Astrocyte (in vitro differentiated cells and primary cell): Measurements from ENCODE around the gene ZNF846. TPM values are rescaled to one million over a fixed set of nuclear protein-coding genes. Genes with fewer than 3 reads are reported as not detected.
"Not testable (repeated sequence)": the region's sequence is repeated elsewhere in the genome, so short reads cannot be mapped to it uniquely, and the experiment has no call there.

Source experiments
- DNase-seq: peaks from one replicate; pipeline ENCODE4 v3.0.0-alpha.2; 2010; ENCODE audit warnings: low read depth
- FAIRE-seq: peaks from 2 replicates; lab custom pipeline; 2011; peaks lifted over from hg19 to GRCh38; lab: Jason Lieb, UNC
- H2AFZ ChIP-seq: 2 replicates; pipeline ENCODE4 v1.6.0; 2012; ENCODE audit warnings: low read depth, low read length, inconsistent platforms
- H3K27ac ChIP-seq: 2 replicates; pipeline ENCODE4 v1.5.1; 2011; ENCODE audit warnings: low read depth, low read length, inconsistent platforms
- H3K27me3 ChIP-seq: 2 replicates; pipeline ENCODE4 v1.6.0; 2011; ENCODE audit warnings: low read length, inconsistent platforms; ENCODE audit not compliant: insufficient read depth
- H3K36me3 ChIP-seq: 2 replicates; pipeline ENCODE4 v1.5.1; 2011; ENCODE audit warnings: low read length, inconsistent platforms; ENCODE audit not compliant: insufficient read depth
- H3K4me1 ChIP-seq: 2 replicates; pipeline ENCODE4 v1.5.1; 2011; ENCODE audit warnings: low read length, inconsistent platforms; ENCODE audit not compliant: insufficient read depth
- H3K4me2 ChIP-seq: 2 replicates; pipeline ENCODE4 v1.6.0; 2012; ENCODE audit warnings: low read length, inconsistent platforms
- H3K4me3 ChIP-seq: 2 replicates; pipeline ENCODE4 v1.5.1; 2011; ENCODE audit warnings: low read depth, mild to moderate bottlenecking, low read length, inconsistent platforms; ENCODE audit not compliant: insufficient read depth
- H3K79me2 ChIP-seq: 2 replicates; pipeline ENCODE4 v1.6.0; 2012; ENCODE audit warnings: mild to moderate bottlenecking, low read length, inconsistent platforms; ENCODE audit not compliant: insufficient read depth
- H3K9ac ChIP-seq: 2 replicates; pipeline ENCODE4 v1.6.0; 2012; ENCODE audit warnings: mild to moderate bottlenecking, low read length, inconsistent platforms
- H3K9me3 ChIP-seq: 2 replicates; pipeline ENCODE4 v1.5.1; 2012; ENCODE audit warnings: low read depth, mild to moderate bottlenecking, low read length, inconsistent platforms; ENCODE audit not compliant: insufficient read depth
- H4K20me1 ChIP-seq: 2 replicates; pipeline ENCODE4 v1.6.0; 2012; ENCODE audit warnings: low read length, inconsistent platforms; ENCODE audit not compliant: insufficient read depth
- H3K27ac Mint-ChIP-seq: one replicate; pipeline ENCODE4 v1.8.0; 2021; ENCODE audit warnings: mild to moderate bottlenecking, mixed read lengths; ENCODE audit not compliant: unreplicated experiment
- H3K27me3 Mint-ChIP-seq: one replicate; pipeline ENCODE4 v1.8.0; 2021; ENCODE audit warnings: low read depth, mixed read lengths; ENCODE audit not compliant: unreplicated experiment
- H3K36me3 Mint-ChIP-seq: one replicate; pipeline ENCODE4 v1.8.0; 2021; ENCODE audit warnings: low read depth, mixed read lengths; ENCODE audit not compliant: unreplicated experiment
- H3K4me1 Mint-ChIP-seq: one replicate; pipeline ENCODE4 v1.8.0; 2021; ENCODE audit warnings: low read depth, mixed read lengths; ENCODE audit not compliant: unreplicated experiment
- H3K4me3 Mint-ChIP-seq: one replicate; pipeline ENCODE4 v1.8.0; 2021; ENCODE audit warnings: mild to moderate bottlenecking, moderate library complexity, mixed read lengths; ENCODE audit not compliant: unreplicated experiment
- H3K9me3 Mint-ChIP-seq: one replicate; pipeline ENCODE4 v1.8.0; 2021; ENCODE audit warnings: mild to moderate bottlenecking, mixed read lengths; ENCODE audit not compliant: unreplicated experiment
- EZH2 ChIP-seq: IDR thresholded peaks from 2 replicates; pipeline ENCODE4 v1.6.1; 2012; ENCODE audit warnings: mild to moderate bottlenecking, low read length, inconsistent platforms; ENCODE audit not compliant: insufficient read depth
- total RNA-seq: library from RNA; stranded (reverse); gene quantifications from 2 replicates; pipeline ENCODE4 v1.2.1, GENCODE V29; 2021
- TF ChIP-seq, protein P1 (sequence below): IDR thresholded peaks from 2 replicates; pipeline ENCODE4 v1.5.1; 2011; ENCODE audit warnings: low read depth, mild to moderate bottlenecking, inconsistent platforms, low read length, moderate library complexity; ENCODE audit not compliant: insufficient read depth

ZNF846 gene
- total RNA-seq, 1 donor from 2014 or later: 13.7 TPM

GRCh38 chr19:9792206-9793070, 23.9 kb upstream of the ZNF846 start:
- peak overlapping the region; percentile 84 for H3K9ac ChIP-seq

DNA sequence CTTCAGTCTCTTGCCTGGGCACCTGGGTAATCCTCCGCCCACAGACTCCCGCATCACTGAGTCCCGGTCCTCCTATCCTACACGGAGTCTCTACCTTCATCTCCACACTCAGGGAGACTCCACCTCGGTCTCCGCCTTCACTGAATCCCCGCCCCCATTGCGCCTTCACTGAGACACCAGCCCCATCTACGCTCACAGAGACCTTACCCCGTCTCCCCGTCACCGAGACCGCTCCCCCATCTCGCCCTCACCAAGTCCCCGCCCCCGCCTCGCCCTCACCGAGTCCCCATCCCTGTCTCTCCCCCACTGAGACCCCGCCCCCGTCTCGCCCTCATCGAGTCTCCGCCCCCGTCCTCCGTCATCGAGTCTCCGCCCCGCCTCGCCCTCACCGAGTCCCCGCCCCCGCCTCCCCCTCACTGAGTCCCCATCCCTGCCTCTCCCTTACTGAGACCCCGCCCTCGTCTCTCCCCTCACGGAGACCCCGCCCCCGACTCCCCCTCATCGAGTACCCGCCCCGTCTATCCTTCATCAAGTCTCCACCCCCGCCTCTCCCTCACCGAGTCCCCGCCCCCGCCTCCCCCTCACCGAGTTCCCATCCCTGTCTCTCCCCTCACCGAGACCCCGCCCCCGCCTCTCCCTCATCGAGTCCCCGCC, 23.1 kb upstream of the ZNF846 start:
- TF ChIP-seq, protein P1, sequence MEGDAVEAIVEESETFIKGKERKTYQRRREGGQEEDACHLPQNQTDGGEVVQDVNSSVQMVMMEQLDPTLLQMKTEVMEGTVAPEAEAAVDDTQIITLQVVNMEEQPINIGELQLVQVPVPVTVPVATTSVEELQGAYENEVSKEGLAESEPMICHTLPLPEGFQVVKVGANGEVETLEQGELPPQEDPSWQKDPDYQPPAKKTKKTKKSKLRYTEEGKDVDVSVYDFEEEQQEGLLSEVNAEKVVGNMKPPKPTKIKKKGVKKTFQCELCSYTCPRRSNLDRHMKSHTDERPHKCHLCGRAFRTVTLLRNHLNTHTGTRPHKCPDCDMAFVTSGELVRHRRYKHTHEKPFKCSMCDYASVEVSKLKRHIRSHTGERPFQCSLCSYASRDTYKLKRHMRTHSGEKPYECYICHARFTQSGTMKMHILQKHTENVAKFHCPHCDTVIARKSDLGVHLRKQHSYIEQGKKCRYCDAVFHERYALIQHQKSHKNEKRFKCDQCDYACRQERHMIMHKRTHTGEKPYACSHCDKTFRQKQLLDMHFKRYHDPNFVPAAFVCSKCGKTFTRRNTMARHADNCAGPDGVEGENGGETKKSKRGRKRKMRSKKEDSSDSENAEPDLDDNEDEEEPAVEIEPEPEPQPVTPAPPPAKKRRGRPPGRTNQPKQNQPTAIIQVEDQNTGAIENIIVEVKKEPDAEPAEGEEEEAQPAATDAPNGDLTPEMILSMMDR: no peak
- no peak for TF ChIP-seq EZH2
- Histone ChIP-seq H3K36me3 (no peaks in the 10 kb centered on the region), H3K4me2 (peak overlapping the region; percentile 97), H4K20me1 (no peaks in the 10 kb centered on the region), H2AFZ (peak overlapping the region; percentile 77), H3K27ac (peak overlapping the region; percentile 70), H3K4me3 (peak overlapping the region; percentile 64), H3K27me3 (no peaks in the 10 kb centered on the region), H3K9me3 (peaks cover 3% of the 10 kb centered on the region), H3K9ac (peak overlapping the region; percentile 83), H3K79me2 (no peaks in the 10 kb centered on the region), H3K4me1 (no peaks in the 10 kb centered on the region)
- peak overlapping the region; percentile 83 for H3K4me3 Mint-ChIP-seq
- H3K9me3 Mint-ChIP-seq: peaks cover 3% of the 10 kb centered on the region
- H3K4me1 Mint-ChIP-seq: peaks cover 14% of the 10 kb centered on the region
- no peaks in the 10 kb centered on the region for H3K27me3 Mint-ChIP-seq
- DNase-seq: peak; percentile 86
- FAIRE-seq: no peak
- peaks cover 7% of the 10 kb centered on the region for H3K36me3 Mint-ChIP-seq
- peak overlapping the region; percentile 81 for H3K27ac Mint-ChIP-seq

More at GRCh38 chr19:9792206-9793070, 23.9 kb upstream of the ZNF846 start:
- H3K36me3 Mint-ChIP-seq: peaks cover 7% of the 10 kb centered on the region
- Histone ChIP-seq H3K9me3 (no peaks in the 10 kb centered on the region), H3K27me3 (no peaks in the 10 kb centered on the region), H3K4me1 (no peaks in the 10 kb centered on the region), H3K4me2 (peak overlapping the region; percentile 97), H3K36me3 (no peaks in the 10 kb centered on the region), H3K27ac (peak overlapping the region; percentile 70), H2AFZ (peak overlapping the region; percentile 100), H4K20me1 (no peaks in the 10 kb centered on the region), H3K79me2 (no peaks in the 10 kb centered on the region), H3K4me3 (peak overlapping the region; percentile 74)
- H3K4me1 Mint-ChIP-seq: peaks cover 14% of the 10 kb centered on the region
- no peaks in the 10 kb centered on the region for H3K27me3 Mint-ChIP-seq
- peak overlapping the region; percentile 83 for H3K4me3 Mint-ChIP-seq
- H3K9me3 Mint-ChIP-seq: peaks cover 3% of the 10 kb centered on the region
- peak overlapping the region; percentile 66 for H3K27ac Mint-ChIP-seq
- no peak for FAIRE-seq
- no peak for TF ChIP-seq EZH2
- TF ChIP-seq, protein P1: no peak
- peak; percentile 82 for DNase-seq

GRCh38 chr19:9791073-9791367, 22.5 kb upstream of the ZNF846 start:
- not testable (repeated sequence) for H3K36me3 Mint-ChIP-seq, H2AFZ ChIP-seq, H3K4me2 ChIP-seq

GRCh38 chr19:9789579-9789978, 21.0 kb upstream of the ZNF846 start:
- not testable (repeated sequence) for H3K27ac ChIP-seq, H3K36me3 Mint-ChIP-seq, H4K20me1 ChIP-seq, FAIRE-seq, H3K9ac ChIP-seq, DNase-seq, H3K79me2 ChIP-seq, H3K9me3 ChIP-seq, H3K4me3 Mint-ChIP-seq, H3K4me3 ChIP-seq, H3K4me2 ChIP-seq, H3K36me3 ChIP-seq, H3K27me3 ChIP-seq, H3K4me1 ChIP-seq, H3K9me3 Mint-ChIP-seq, H2AFZ ChIP-seq, H3K27me3 Mint-ChIP-seq
- peaks cover 18% of the 10 kb centered on the region for H3K4me1 Mint-ChIP-seq
- H3K27ac Mint-ChIP-seq: peak overlapping the region; percentile 41

More at GRCh38 chr19:9791073-9791367, 22.5 kb upstream of the ZNF846 start:
- not testable (repeated sequence) for H3K36me3 ChIP-seq, H3K27ac ChIP-seq, H3K9me3 ChIP-seq, FAIRE-seq, H3K9me3 Mint-ChIP-seq, H3K79me2 ChIP-seq, H3K4me3 ChIP-seq, H3K27me3 Mint-ChIP-seq, H3K9ac ChIP-seq, H3K27me3 ChIP-seq, H4K20me1 ChIP-seq, DNase-seq, H3K4me1 ChIP-seq
- Mint-ChIP-seq H3K4me3 (peak overlapping the region; percentile 77), H3K27ac (peak overlapping the region; percentile 81), H3K4me1 (peaks cover 14% of the 10 kb centered on the region)
